Activated CD8-positive, alpha-beta memory T cell treated with anti-CD3 and anti-CD28 coated beads for 24 hours (primary cell): ENCODE measurements around the gene KIAA0513.

Source experiments
- DNase-seq: peaks from one replicate; pipeline ENCODE4 v3.0.0-alpha.2; 2020

KIAA0513 gene

DNA sequence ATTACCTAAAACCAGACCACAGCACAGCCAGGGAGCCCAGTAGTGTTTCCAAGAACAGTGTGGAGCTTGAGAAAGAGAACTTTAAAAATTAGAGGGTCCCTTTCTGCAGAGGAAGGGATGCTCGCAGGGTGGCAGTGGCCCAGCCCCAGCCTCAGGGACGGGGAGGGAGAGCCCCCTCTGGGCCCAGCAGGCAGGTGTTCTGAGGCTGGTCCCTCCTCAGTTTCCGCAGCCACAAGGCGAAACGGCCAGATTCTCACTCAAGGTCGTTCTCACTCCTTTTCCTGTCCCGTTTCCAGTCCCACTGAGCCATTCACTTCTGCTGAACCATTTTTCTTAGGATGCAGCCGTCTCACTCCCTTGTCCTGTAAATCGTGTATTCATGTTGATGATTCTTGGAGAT is 64.7 kb downstream of the KIAA0513 start:
- no peak for DNase-seq

GRCh38 chr16:85092851-85093250 is 65.3 kb downstream of the KIAA0513 start:
- no peak for DNase-seq

- no peak for DNase-seq
Observed at GRCh38 chr16:85093705-85094104, 66.1 kb downstream of the KIAA0513 start.

DNA sequence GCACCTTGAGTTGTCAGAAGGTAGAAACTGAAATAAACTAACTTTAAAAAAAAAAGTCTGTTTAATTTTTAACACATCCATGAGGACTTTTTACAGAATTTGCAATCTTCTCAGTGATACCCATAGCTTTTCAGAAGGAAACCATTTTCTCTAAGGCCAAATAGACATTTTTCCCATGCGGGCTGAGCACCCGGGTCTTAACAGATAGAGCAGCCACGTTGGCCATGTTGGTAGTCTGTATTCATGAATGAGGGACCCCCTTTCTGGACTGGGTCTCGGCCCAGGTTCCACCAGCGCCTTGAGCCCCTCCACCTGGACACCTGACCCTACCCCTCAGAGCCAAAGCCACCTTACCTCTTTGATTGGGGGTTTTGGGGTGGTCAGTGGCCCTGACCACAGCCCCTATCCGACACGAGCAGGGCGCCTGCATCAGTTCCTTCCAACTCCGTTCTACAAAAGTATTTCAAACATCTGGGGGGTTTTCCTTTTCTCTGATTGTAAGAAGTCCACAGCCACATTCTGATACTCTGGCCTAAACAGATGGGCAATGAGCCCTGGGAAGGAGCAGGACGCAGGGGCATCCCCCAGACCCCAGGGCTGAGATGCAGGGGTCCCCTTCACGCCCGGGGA is 66.7 kb downstream of the KIAA0513 start:
- DNase-seq: no peak

DNA sequence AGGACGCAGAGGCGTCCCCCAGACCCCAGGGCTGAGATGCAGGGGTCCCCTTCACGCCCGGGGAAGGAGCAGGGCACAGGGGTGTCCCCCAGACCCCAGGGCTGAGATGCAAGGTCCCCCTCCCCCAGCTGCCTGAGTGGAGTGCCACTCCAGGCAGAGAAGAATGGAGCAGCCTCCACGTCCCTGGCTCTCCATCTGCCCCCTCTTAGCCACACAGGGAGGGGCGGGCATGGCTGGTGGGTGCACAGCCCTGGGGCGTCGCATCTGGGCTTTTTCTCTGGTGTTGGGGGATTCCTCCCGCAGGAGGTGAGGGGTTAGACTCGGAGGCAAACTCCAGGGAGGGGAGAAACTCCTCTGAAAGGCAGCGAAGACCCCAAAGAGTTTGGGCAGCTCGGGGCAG is 67.2 kb downstream of the KIAA0513 start:
- no peak for DNase-seq

DNA sequence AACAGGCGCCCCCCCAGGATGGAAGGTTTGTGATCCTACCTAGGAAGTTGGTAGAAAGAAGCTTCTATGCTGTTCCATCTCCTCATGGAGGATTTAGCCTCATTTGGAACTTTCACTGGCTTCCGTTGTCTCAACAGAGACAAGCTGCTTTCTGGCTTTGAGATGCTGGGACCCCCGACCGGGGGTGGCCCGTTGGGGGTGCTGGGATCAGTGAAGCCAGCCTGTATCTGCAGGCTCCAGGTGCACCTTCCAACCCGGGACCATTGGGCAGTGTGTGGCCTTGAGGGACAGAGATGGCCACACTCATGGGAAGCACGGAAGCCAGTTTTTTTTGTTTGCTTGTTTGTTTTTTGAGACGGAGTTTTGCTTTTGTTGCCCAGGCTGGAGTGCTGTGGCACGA is 69.3 kb downstream of the KIAA0513 start:
- DNase-seq: no peak

- DNase-seq: no peak
Observed at GRCh38 chr16:85098565-85098964, 71.0 kb downstream of the KIAA0513 start.

- no peak for DNase-seq
Observed at GRCh38 chr16:85100265-85100664, 72.7 kb downstream of the KIAA0513 start.

DNA sequence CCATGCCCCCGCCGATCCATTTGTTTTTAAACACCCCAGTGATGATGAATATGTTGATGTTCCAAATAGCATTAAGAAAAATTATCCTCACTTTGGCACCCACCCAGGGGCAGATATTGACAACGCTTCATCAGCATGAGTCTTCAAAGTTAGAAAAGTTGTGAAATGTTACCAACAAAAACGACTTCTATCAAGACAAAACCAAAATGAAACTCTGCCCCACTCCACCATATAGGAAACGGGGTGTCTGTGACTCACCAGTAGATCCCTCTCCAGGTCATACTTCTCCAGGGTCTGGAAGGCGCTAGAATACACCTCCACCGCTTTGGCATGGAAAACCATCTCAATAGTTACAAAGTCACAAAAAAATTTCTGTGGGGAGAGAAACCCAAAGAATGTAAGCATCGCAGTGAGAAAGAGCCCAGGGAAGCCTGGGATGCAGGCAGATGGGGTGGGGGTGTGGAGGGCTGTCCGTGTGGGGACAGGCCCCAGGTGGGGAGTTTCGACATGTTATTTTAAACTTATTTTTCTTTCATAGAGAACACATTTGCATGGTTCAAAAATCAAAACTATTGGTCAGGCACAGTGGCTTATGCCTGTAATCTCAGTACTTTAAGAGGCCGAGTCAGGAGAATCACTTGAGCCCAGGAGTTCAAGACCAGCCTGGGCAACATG is 74.5 kb downstream of the KIAA0513 start:
- no peak for DNase-seq

DNA sequence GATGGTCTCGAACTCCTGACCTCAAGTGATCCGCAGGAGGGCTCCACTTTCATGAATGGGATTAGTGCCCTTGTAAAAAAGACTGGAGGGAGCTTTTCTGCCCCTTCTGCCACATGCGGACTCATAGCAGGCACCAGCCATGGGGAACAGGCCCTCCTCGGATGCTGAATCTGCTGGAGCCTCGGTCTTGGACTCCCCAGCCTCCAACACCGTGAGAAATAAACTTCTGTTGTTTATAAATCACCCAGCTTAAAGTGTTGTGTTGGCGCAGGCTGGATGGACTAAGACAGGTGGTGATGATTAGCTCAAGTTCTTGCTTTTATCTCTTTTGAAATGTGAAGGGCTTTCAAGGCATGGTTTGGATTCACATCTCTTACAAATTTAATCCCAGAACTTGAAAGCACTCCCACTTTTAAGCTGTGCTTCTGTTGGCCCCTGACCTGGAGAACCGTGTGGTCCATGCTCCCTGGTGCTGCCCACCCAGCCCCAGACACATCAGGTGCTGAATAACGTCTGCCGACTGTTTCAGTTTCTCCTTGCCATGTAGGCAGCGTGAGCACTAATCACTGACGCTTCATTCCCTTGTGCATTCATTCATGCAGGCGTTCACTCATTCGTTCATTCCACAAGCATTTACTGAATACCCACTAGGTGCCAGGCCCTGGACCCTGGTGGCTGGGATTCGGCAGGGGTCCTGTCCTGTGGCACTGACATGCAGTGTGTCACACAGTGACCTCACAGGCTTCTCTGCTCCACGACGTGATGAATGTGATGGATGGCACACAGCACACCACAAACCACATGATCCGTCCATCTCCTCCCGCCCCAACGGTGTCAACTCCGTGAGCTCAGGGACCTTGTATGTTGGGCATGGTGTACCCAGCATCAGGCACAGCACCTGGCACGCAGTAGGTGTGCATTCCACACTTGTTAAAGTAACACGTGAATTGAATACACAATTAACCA is 75.8 kb downstream of the KIAA0513 start:
- DNase-seq: no peak

DNA sequence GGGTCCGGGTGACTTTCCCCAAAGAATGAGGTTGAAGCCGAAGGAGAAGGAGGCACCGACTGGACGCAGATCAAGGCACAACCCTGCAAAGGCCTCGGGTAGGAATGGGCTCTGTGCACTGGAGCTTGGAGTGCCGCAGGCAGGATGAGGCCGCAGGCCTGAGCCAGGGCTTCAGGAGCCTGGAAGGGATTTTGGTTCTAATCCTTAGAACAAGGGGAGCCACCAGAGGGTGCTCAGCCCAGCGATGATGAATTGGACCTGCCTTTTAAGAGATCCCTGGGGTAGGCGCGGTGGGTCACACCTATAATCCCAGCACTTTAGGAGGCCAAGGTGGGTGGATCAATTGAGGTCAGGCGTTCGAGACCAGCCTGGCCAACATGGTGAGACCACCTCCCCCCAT is 76.6 kb downstream of the KIAA0513 start:
- peak; percentile 62 for DNase-seq

DNA sequence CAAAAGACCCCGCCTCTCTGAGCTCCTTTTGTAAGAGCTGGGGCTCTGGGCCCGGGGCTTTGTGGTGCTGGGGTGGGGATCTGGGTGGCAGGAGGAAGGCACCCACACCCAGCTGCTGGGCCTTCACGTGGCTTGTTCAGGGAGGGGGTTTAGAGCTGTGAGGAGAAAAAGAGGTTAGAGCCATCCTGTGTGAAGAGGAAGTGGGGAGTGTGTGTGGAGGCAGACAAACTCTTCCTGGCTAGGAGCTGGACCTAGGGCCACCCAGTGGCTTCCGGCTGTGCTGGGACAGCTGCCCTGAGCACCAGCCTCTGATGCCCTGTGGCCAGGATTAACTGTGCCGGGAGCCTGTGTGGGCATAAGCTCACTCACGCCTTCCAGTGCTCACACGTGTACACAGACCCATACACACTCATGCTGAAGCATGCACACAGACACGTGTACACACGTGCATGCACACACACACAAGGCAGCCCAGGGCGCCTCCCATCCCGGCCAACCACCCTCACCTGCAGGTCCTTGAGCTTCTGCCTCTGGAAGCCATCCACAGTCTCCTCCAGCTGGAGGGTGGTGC is 77.3 kb downstream of the KIAA0513 start:
- peak; percentile 77 for DNase-seq

GRCh38 chr16:85105475-85105874 is 77.9 kb downstream of the KIAA0513 start:
- DNase-seq: no peak

DNA sequence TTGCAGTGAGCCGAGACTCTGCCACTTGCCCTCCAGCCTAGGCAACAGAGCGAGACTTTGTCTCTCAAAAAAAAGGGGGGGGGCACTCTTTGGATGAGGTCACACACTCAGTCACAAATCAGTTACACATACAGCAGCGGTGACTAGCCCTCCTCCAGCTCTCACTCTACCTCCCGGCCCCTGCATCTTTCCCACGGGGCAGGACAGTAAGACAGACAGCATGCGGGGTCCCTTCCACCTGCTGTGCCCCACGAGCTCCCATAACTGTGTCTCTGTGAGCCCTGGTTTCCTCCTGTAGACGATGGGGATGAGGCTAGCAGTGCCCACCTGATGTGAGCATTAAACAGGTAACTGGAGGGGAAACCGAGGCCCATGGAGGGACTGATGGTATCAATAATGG is 79.5 kb downstream of the KIAA0513 start:
- DNase-seq: no peak

DNA sequence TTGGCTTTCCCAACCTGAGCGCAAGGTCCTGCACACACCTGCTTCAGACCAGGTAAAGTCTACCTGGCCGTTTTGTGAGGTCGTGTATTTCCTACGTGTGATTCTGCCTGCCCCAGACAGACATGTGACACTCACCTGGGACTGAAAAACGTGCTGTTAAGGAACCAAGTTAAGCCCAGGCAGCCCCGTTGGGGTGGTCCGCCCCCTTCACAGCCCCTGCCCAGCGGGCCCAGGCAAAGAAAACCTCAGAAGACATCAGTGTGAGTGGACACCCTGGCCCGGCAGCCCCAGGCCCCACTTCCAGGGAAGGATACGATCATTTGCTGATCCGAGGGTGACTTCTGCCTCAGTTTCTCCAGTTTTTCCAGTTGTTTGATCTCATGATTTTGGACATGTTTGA is 79.9 kb downstream of the KIAA0513 start:
- no peak for DNase-seq

DNA sequence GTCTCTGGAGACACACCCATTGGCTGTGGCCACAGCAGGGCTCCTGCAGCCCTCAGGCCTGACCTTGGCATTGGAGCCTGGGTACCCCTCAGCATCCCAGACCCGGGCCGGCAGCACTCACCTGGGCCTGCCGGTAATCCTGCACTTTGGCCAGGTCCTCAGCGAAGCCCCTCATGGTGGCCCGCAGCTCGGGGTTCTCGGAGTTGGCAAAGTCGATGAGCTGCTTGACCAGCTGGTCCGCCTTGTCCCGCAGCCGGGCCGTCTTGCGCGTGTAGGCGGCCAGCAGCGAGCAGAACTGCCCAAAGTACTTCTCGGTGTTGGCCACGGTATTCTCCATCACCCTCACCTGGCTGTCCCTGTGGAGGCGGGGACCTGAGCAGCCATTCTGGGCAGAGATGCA is 82.5 kb downstream of the KIAA0513 start:
- no peak for DNase-seq

- no peak for DNase-seq
Observed at GRCh38 chr16:85111184-85111583, 83.6 kb downstream of the KIAA0513 start.

DNA sequence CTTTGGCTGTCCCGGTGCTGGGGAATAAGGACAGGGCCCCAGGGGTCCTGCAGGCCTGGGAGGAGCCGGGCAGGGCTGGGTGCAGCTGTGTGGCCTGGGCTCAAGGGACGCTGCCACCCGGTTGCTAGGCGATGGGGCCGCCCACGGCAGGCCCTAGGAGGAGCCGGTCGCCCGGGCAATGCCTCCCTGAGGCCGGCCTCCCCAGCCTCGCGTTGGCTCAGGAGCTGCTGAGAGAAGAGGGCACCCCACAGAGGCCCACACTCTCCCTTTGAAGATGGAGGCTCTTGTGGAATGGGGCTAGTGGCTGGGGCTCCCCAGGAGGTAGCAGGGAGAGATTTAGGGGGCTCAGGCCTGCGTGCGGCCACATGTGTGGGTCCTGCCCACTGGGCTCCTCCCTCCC is 84.8 kb downstream of the KIAA0513 start, which contains the start of gene CIBAR2:
TSS of gene CIBAR2 (minus strand) at position 109 of the 400 bp plus-strand sequence. CDS start 120 bp downstream, outside the sequence.
- no peak for DNase-seq

- DNase-seq: no peak
Observed at GRCh38 chr16:85113168-85113733, 85.7 kb downstream of the KIAA0513 start.

- no peak for DNase-seq
Observed at GRCh38 chr16:85113913-85114312, 86.3 kb downstream of the KIAA0513 start.

GRCh38 chr16:85114909-85115567 is 87.4 kb downstream of the KIAA0513 start:
- DNase-seq: peak; percentile 97

GRCh38 chr16:85117418-85117817 is 89.8 kb downstream of the KIAA0513 start:
- no peak for DNase-seq
